WERI-Rb-1 (cell line): Measurements from ENCODE around the gene GRAMD1B.
A peak's percentile ranks its signal among the peaks of the same experiment; 100 is the strongest.

Experiments used
- DNase-seq: peaks from one replicate; pipeline ENCODE4 v3.0.0-alpha.2; 2020
- H3K27ac ChIP-seq: fragments of 250-450 bp; sonication (Bioruptor Pico); 2 replicates; pipeline ENCODE4 v1.5.1; 2020; ENCODE audit warnings: mild to moderate bottlenecking, moderate library complexity
- H3K27me3 ChIP-seq: fragments of 250-450 bp; sonication (Bioruptor Pico); 2 replicates; pipeline ENCODE4 v1.5.1; 2021; ENCODE audit warnings: mild to moderate bottlenecking, low read depth, moderate library complexity; ENCODE audit not compliant: insufficient read depth, severe bottlenecking
- H3K36me3 ChIP-seq: fragments of 250-450 bp; sonication (Bioruptor Pico); 2 replicates; pipeline ENCODE4 v1.5.1; 2020; ENCODE audit warnings: mild to moderate bottlenecking, moderate library complexity
- H3K4me3 ChIP-seq: 2 replicates; pipeline ENCODE4 v1.5.1; 2011; ENCODE audit warnings: low read depth, mild to moderate bottlenecking, control low read depth, low read length
- H3K9me3 ChIP-seq: fragments of 250-450 bp; sonication (Bioruptor Pico); 2 replicates; pipeline ENCODE4 v1.5.1; 2021; ENCODE audit warnings: mild to moderate bottlenecking, moderate library complexity; ENCODE audit not compliant: severe bottlenecking
- CTCF ChIP-seq: IDR thresholded peaks from 2 replicates; pipeline ENCODE4 v1.5.1; 2011; ENCODE audit warnings: low read depth, mild to moderate bottlenecking, control low read depth, inconsistent platforms, low read length

Gene GRAMD1B

GRCh38 chr11:123407130-123407995 lies 22.7 kb upstream of the GRAMD1B start:
- Histone ChIP-seq H3K4me3 (no peak overlapping the region), H3K36me3 (no peaks in the 10 kb centered on the region), H3K27me3 (no peaks in the 10 kb centered on the region), H3K27ac (peak overlapping the region; percentile 35), H3K9me3 (no peaks in the 10 kb centered on the region)
- DNase-seq: peak; percentile 87
- TF ChIP-seq CTCF: peak; percentile 79

GRCh38 chr11:123407996-123408597 lies 22.0 kb upstream of the GRAMD1B start:
- Histone ChIP-seq H3K36me3 (no peaks in the 10 kb centered on the region), H3K27ac (peak overlapping the region; percentile 35), H3K27me3 (no peaks in the 10 kb centered on the region), H3K4me3 (no peak overlapping the region), H3K9me3 (no peaks in the 10 kb centered on the region)
- TF ChIP-seq CTCF: no peak
- peak; percentile 52 for DNase-seq

GRCh38 chr11:123408619-123409455 lies 21.2 kb upstream of the GRAMD1B start:
- Histone ChIP-seq H3K4me3 (no peak overlapping the region), H3K36me3 (no peaks in the 10 kb centered on the region), H3K9me3 (no peaks in the 10 kb centered on the region), H3K27ac (no peak overlapping the region; the same call in 1 of the 2 replicates), H3K27me3 (no peaks in the 10 kb centered on the region)
- no peak for TF ChIP-seq CTCF
- no peak for DNase-seq

- DNase-seq: no peak
Observed at GRCh38 chr11:123409456-123410217, 20.4 kb upstream of the GRAMD1B start.

More at GRCh38 chr11:123409456-123410217, 20.4 kb upstream of the GRAMD1B start:
- Histone ChIP-seq H3K4me3 (no peak overlapping the region), H3K27ac (no peak overlapping the region), H3K9me3 (no peaks in the 10 kb centered on the region), H3K27me3 (no peaks in the 10 kb centered on the region), H3K36me3 (no peaks in the 10 kb centered on the region)
- no peak for TF ChIP-seq CTCF
